Esophagus muscularis mucosa (tissue), 4 donors: Measurements from ENCODE around the gene HID1. TPM values are rescaled to one million over a fixed set of nuclear protein-coding genes. Genes with fewer than 3 reads are reported as not detected.

ENCODE experiments used
- DNase-seq: peaks from one replicate; pipeline ENCODE4 v3.0.0-alpha.2; 2017; ENCODE audit errors: extremely low spot score
- H3K27ac ChIP-seq, 4 donors: fragments of 200-600 bp; sonication (generic); replicated peaks in 1 of 4; 1 replicate in 3 of 4; 2 replicates in 1 of 4; pipeline ENCODE4 v1.5.1; 2016 to 2019; ENCODE audit warnings: mild to moderate bottlenecking in 1 of 4
- H3K27me3 ChIP-seq, 4 donors: fragments of 200-600 bp; sonication (generic); one replicate each; pipeline versions ENCODE4 v1.5.1 to v1.6.0; 2016 to 2019
- H3K36me3 ChIP-seq, 4 donors: fragments of 200-600 bp; sonication (generic); one replicate each; pipeline ENCODE4 v1.5.1; 2016 to 2019
- H3K4me1 ChIP-seq, 4 donors: fragments of 200-600 bp; sonication (generic); one replicate each; pipeline ENCODE4 v1.5.1; 2016 to 2019
- H3K4me3 ChIP-seq, 4 donors: fragments of 200-600 bp; sonication (generic); 1 replicate in 2 of 4; 2 replicates in 2 of 4; pipeline ENCODE4 v1.5.1; 2016 to 2019; ENCODE audit warnings: mild to moderate bottlenecking in 4 of 4, moderate library complexity in 1 of 4
- H3K9me3 ChIP-seq, 4 donors: fragments of 200-600 bp; sonication (generic); 1 replicate in 3 of 4; 2 replicates in 1 of 4; pipeline ENCODE4 v1.5.1; 2016 to 2019
- CTCF ChIP-seq, 3 experiments: fragments of 200-600 bp in 2 of 3; fragments of 450-650 bp in 1 of 3; sonication (generic) in 2 of 3; IDR thresholded peaks; one replicate each; pipeline ENCODE4 v1.5.1; 2017 to 2019; ENCODE audit warnings: antibody characterized with exemption in 3 of 3, mild to moderate bottlenecking in 2 of 3, moderate library complexity in 1 of 3
- EP300 ChIP-seq: sonication (generic); formaldehyde crosslinking; IDR thresholded peaks from one replicate; pipeline ENCODE4 v1.6.1; 2017; ENCODE audit warnings: antibody characterized with exemption
- POLR2A ChIP-seq: fragments of 450-650 bp; IDR thresholded peaks from one replicate; pipeline ENCODE4 v1.6.1; 2017; ENCODE audit warnings: antibody characterized with exemption, moderate library complexity, mild to moderate bottlenecking, low read depth
- POLR2AphosphoS5 ChIP-seq, 2 donors: sonication (generic); formaldehyde crosslinking; IDR thresholded peaks; one replicate each; pipeline ENCODE4 v1.6.1; 2017; ENCODE audit warnings: antibody characterized with exemption in 2 of 2
- WGBS: methylation state at CpG from one replicate; pipeline ENCODE4 v1.1.5; 2018; 5-methylcytosine and 5-hydroxymethylcytosine counted together
- intact Hi-C: fragments of 100-400 bp; cut with DNase I; formaldehyde crosslinking; loops from one replicate; pipeline ENCODE4 v1.15.1; 2023
- total RNA-seq, 4 donors: library from RNA; depleted of rRNA; stranded (reverse); fragments of >200 nt; gene quantifications; one replicate each; pipeline versions ENCODE4 v1.1.0 to v1.2.1, GENCODE V29; 2016

The HID1 gene
- total RNA-seq, 4 donors from 2014 or later: 4.5 to 17.1 (median 10.9) TPM

- intact Hi-C loops: no loop called here
- H3K36me3 ChIP-seq: no peaks in the 10 kb centered on the region
- 7% methylated on average over 21 of the region's 78 CpGs for WGBS
Observed at GRCh38 chr17:74935585-74936469, 36.7 kb downstream of the HID1 start, which contains the start of gene OTOP3. Gene OTOP3 (plus strand): TSS chr17:74935898. CDS start chr17:74935922, 24 bp downstream.

GRCh38 chr17:74935048-74935447, 37.5 kb downstream of the HID1 start:
- Histone ChIP-seq H3K27me3 (peaks cover 6 to 80% (median 31%) of the 10 kb centered on the region in 4 donors), H3K9me3 (no peaks in the 10 kb centered on the region), H3K36me3 (no peaks in the 10 kb centered on the region), H3K4me3 (no peak overlapping the region), H3K4me1 (peaks cover 0 to 14% (median 12%) of the 10 kb centered on the region in 4 donors), H3K27ac (no peak overlapping the region)
- intact Hi-C loops: no loop called here
- no peak for DNase-seq
- TF ChIP-seq POLR2AphosphoS5 (IDR thresholded peaks at IDR 0.05) (no peak), CTCF (IDR thresholded peaks at IDR 0.05) (no peak), POLR2A (no peak)
- WGBS: 68% methylated on average over 3 of the region's 3 CpGs

More at GRCh38 chr17:74935585-74936469, 36.7 kb downstream of the HID1 start, which contains the start of gene OTOP3:
- no peak within 1 kb of the TSS for H3K27ac ChIP-seq
- TF ChIP-seq CTCF (IDR thresholded peaks at IDR 0.05) (no peak), EP300 (no peak), POLR2AphosphoS5 (IDR thresholded peaks at IDR 0.05) (no peak), POLR2A (no peak)
- peaks cover 6 to 79% (median 31%) of the 10 kb centered on the region in 4 donors for H3K27me3 ChIP-seq
- no peak for DNase-seq
- H3K4me3 ChIP-seq: peak within 1 kb of the TSS in 2 of 4 donors; percentile 12 to 13
- no peaks in the 10 kb centered on the region for H3K9me3 ChIP-seq
- H3K4me1 ChIP-seq: peaks cover 0 to 14% (median 12%) of the 10 kb centered on the region in 4 donors

GRCh38 chr17:74930535-74931036, 42.0 kb downstream of the HID1 start:
- 93% methylated on average over 22 of the region's 24 CpGs for WGBS
- intact Hi-C loops: no loop called here

GRCh38 chr17:74928786-74929185, 43.8 kb downstream of the HID1 start:
- H3K36me3 ChIP-seq: no peaks in the 10 kb centered on the region
- H3K27me3 ChIP-seq: peaks cover under 1 to 95% (median 16%) of the 10 kb centered on the region in 4 donors
- intact Hi-C loops: no loop called here
- no peak for DNase-seq
- no peak overlapping the region for H3K27ac ChIP-seq
- TF ChIP-seq EP300 (no peak), POLR2AphosphoS5 (IDR thresholded peaks at IDR 0.05) (no peak)
- 72% methylated on average over 4 of the region's 6 CpGs for WGBS
- no peak overlapping the region for H3K4me3 ChIP-seq
- peaks cover 10 to 12% (median 11%) of the 10 kb centered on the region in 4 donors for H3K4me1 ChIP-seq
- no peaks in the 10 kb centered on the region for H3K9me3 ChIP-seq

More at GRCh38 chr17:74930535-74931036, 42.0 kb downstream of the HID1 start:
- Histone ChIP-seq H3K36me3 (no peaks in the 10 kb centered on the region), H3K9me3 (no peaks in the 10 kb centered on the region), H3K4me3 (no peak overlapping the region), H3K27ac (no peak overlapping the region), H3K27me3 (peaks cover 3 to 95% (median 10%) of the 10 kb centered on the region in 4 donors), H3K4me1 (peaks cover 0 to 5% (median 3%) of the 10 kb centered on the region in 4 donors)
- no peak for TF ChIP-seq CTCF (IDR thresholded peaks at IDR 0.05)
- TF ChIP-seq POLR2A: no peak
- TF ChIP-seq POLR2AphosphoS5 (IDR thresholded peaks at IDR 0.05): no peak
- no peak for TF ChIP-seq EP300
- DNase-seq: no peak

GRCh38 chr17:74925242-74925641, 47.3 kb downstream of the HID1 start:
- no peak for DNase-seq
- intact Hi-C loops: no loop called here
- Histone ChIP-seq H3K4me3 (no peak overlapping the region), H3K27ac (no peak overlapping the region), H3K27me3 (peaks cover 7 to 100% (median 38%) of the 10 kb centered on the region in 4 donors), H3K9me3 (no peaks in the 10 kb centered on the region), H3K36me3 (no peaks in the 10 kb centered on the region), H3K4me1 (peaks cover 21 to 38% (median 25%) of the 10 kb centered on the region in 4 donors)
- no peak for TF ChIP-seq EP300
- no peak for TF ChIP-seq POLR2AphosphoS5 (IDR thresholded peaks at IDR 0.05)
- no peak for TF ChIP-seq POLR2A
- no peak for TF ChIP-seq CTCF (IDR thresholded peaks at IDR 0.05)
- 70% methylated on average over 3 of the region's 3 CpGs for WGBS
